Measurements from ENCODE around the gene FBXL19. TPM values are rescaled to one million over a fixed set of nuclear protein-coding genes. Genes with fewer than 3 reads are reported as not detected.

The FBXL19 gene
- total and polyA plus RNA-seq, 2 of the 13 experiments (the other 11 are each of a cell fraction or from before 2014, with no cell fraction given): 6.0 to 13.7 TPM

GRCh38 chr16:30941600-30942425 is 18.4 kb downstream of the FBXL19 start (continued):
- TF ChIP-seq KDM5B (CRISPR knock-in tag; IDR thresholded peaks at IDR 0.05; ENCODE audit: borderline replicate concordance) (peak; percentile 54; the same call in 1 of the 2 replicates), THAP7 (CRISPR knock-in tag; IDR thresholded peaks at IDR 0.05) (no peak), ZNF775 (CRISPR knock-in tag; IDR thresholded peaks at IDR 0.05; ENCODE audit: borderline replicate concordance) (no peak), ZNF883 (CRISPR knock-in tag; IDR thresholded peaks at IDR 0.05; ENCODE audit: not compliant biosample characterization) (peak; percentile 40), ZNF766 (CRISPR knock-in tag; IDR thresholded peaks at IDR 0.05; ENCODE audit: borderline replicate concordance) (no peak), PHB2 (IDR thresholded peaks at IDR 0.05; ENCODE audit: partially characterized antibody) (no peak), MIER3 (CRISPR knock-in tag; IDR thresholded peaks at IDR 0.05; ENCODE audit: borderline replicate concordance) (no peak), IRF1 (CRISPR knock-in tag; IDR thresholded peaks at IDR 0.05; ENCODE audit: low read depth) (no peak), MIER2 (CRISPR knock-in tag; IDR thresholded peaks at IDR 0.05) (no peak), BHLHE40 (IDR thresholded peaks at IDR 0.05; ENCODE audit: low read length) (0 out of 2 replicates have a peak, but pooled peaks have one; percentile 5), ZBTB42 (CRISPR knock-in tag; IDR thresholded peaks at IDR 0.05) (no peak), CTCF (CRISPR knock-in tag; IDR thresholded peaks at IDR 0.05) (peak; percentile 99), ZNF687 (CRISPR knock-in tag; IDR thresholded peaks at IDR 0.05) (peak; percentile 97), DNMT1 (CRISPR knock-in tag; IDR thresholded peaks at IDR 0.05) (no peak; the same call in none of the 2 replicates), ATF1 (CRISPR knock-in tag; IDR thresholded peaks at IDR 0.05) (no peak), PAX8 (CRISPR knock-in tag; IDR thresholded peaks at IDR 0.05; ENCODE audit: borderline replicate concordance) (0 out of 2 replicates have a peak, but pooled peaks have one; percentile 59), ARNT (IDR thresholded peaks at IDR 0.05) (no peak), GABPA (IDR thresholded peaks at IDR 0.05; ENCODE audit: low read depth, low read length) (no peak), GABPA (CRISPR knock-in tag; IDR thresholded peaks at IDR 0.05; ENCODE audit: low read depth) (peak; percentile 78), ZNF589 (CRISPR knock-in tag; conservative IDR thresholded peaks at IDR 0.05) (0 out of 2 replicates have a peak, but pooled peaks have one; percentile 7), SMC3 (IDR thresholded peaks at IDR 0.05; ENCODE audit: low read length) (no peak; the same call in 1 of the 2 replicates), FOXC1 (CRISPR knock-in tag; IDR thresholded peaks at IDR 0.05; ENCODE audit: borderline replicate concordance) (peak; percentile 77), FOXA3 (CRISPR knock-in tag; IDR thresholded peaks at IDR 0.05) (no peak), DMAP1 (CRISPR knock-in tag; IDR thresholded peaks at IDR 0.05) (peak; percentile 55; the same call in 1 of the 2 replicates)

Data from HepG2 (cell line).